ENCODE data around the gene NEMP2. TPM values are rescaled to one million over a fixed set of nuclear protein-coding genes. Genes with fewer than 3 reads are reported as not detected.

Gene NEMP2, protein sequence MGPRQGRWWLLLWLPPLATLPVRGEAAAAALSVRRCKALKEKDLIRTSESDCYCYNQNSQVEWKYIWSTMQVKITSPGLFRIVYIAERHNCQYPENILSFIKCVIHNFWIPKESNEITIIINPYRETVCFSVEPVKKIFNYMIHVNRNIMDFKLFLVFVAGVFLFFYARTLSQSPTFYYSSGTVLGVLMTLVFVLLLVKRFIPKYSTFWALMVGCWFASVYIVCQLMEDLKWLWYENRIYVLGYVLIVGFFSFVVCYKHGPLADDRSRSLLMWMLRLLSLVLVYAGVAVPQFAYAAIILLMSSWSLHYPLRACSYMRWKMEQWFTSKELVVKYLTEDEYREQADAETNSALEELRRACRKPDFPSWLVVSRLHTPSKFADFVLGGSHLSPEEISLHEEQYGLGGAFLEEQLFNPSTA
- total RNA-seq, result 3.7 and 4.0 TPM in 2 replicates

DNA sequence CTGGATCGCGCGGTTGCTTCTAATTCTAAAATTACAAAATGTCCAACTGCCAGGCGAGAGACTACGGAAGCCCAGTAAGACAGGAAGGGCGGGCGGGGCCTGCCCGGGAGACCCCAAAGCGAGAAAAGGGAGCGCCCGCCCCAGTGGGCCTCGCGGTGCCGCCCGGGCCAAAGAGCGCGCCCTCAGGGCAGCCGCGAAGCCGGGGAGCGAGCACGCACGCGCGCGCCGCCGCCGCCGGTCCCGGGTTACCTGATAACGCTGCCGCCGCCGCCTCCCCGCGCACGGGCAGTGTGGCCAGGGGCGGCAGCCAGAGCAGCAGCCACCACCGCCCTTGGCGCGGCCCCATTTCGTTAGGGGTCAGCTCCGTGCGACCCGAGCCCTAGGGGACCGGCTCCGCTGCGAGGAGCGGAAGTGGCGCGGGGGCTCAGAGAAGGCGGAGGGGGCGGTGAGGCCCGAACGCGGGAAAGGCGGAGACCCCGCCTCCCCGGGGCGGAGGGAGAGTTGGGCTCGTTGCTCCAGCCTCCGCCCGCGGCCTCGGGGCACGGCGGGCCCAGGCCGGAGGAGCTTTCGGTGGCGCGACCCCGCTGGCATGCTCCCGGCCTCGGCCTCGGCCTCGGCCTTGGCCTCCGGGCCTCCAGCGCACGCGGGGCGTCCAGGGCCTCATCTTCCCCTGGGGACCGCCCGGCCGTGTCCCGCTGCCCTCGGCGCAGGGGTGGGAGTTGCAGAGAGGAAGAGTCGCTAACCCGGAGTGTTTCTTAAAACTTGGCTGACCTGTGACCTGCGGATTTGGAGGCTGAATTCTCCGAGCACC, at the start of gene NEMP2:
Gene NEMP2 (minus strand): TSS at position 413 of the 811 bp plus-strand sequence. CDS start 67 bp downstream, at position 346.

Small RNAs within 50 kb of the gene (small RNA-seq; reads per million reads assigned to genes)
- gene RN7SKP179, result not detected

Other genes with a start within 250 kb of the NEMP2 start
- 9.8 and 15.1 TPM in 2 replicates for gene HIBCH, start 214.9 kb downstream of the NEMP2 start, total RNA-seq
- gene INPP1, start 191.1 kb downstream of the NEMP2 start, total RNA-seq, result 10.7 and 15.8 TPM in 2 replicates
- gene MFSD6, start 126.4 kb downstream of the NEMP2 start, total RNA-seq, result 5.1 and 5.7 TPM in 2 replicates
- gene NAB1, start 114.4 kb upstream of the NEMP2 start, total RNA-seq, result 26.5 and 32.1 TPM in 2 replicates

Data from subcutaneous preadipocyte (primary cell).